GM04503 (cell line): Measurements from ENCODE around the gene TMEM219.
A peak's percentile ranks its signal among the peaks of the same experiment; 100 is the strongest.

Source experiments
- DNase-seq: peaks from one replicate; pipeline ENCODE4 v3.0.0-alpha.2; 2012; ENCODE audit warnings: low read depth

Gene TMEM219

GRCh38 chr16:29995324-29995910, 33.5 kb downstream of the TMEM219 start, which contains the start of gene HIRIP3:
HIRIP3 (minus strand) TSS chr16:29995617; CDS start chr16:29995605, 12 bp downstream.
- DNase-seq: no peak

GRCh38 chr16:29995911-29996765, 34.3 kb downstream of the TMEM219 start, which contains the start of gene INO80E:
INO80E (plus strand) TSS chr16:29996241; CDS start chr16:29996311, 70 bp downstream.
- DNase-seq: peak; percentile 66

DNA sequence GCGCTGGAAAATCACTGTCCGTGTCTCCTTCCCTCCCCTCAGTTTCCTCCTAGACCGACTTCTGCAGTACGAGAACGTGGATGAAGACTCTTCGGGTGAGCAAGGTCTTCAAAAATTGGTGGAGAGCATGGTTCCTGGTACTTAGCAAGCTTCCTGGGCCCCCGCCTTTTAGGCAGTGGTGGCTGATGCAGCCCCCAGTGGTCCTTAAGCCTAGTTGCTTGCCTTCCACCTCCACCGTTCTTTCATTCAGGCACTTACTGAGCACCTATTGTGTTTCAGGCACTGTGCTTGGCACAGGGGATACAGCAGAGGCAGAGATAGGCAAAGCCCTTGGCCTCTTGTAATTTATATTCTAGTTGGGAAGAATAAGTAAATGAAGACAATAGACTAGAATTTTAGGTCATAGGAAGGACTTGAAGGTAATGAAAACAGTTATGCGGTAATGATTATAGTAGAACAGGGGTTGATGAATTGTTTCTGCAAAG, 34.9 kb downstream of the TMEM219 start:
- no peak for DNase-seq

DNA sequence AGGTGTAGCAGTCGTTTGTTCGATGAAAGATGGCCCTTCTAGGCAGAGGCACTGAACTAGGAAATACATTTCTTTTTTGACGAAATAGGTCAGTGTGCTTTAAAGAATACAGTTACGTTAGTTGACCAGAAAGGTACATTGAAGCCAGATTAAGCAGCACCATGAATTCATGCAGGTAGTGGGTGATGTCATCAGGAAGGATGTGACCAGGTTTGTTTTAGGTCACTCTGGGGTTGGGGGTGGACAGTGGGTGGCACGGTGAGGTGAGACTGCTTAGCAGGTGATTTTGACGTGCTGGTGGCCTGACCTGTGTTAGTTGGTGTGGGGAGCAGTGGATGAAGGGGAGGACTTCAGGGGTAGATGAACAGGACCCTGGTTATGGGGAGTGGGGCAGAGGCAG, 37.7 kb downstream of the TMEM219 start:
- DNase-seq: no peak

GRCh38 chr16:30000735-30001631, 39.1 kb downstream of the TMEM219 start:
- no peak for DNase-seq

- no peak for DNase-seq
Measured at GRCh38 chr16:30002614-30003346, 40.9 kb downstream of the TMEM219 start.

GRCh38 chr16:30003670-30004423, 42.0 kb downstream of the TMEM219 start:
- DNase-seq: no peak

DNA sequence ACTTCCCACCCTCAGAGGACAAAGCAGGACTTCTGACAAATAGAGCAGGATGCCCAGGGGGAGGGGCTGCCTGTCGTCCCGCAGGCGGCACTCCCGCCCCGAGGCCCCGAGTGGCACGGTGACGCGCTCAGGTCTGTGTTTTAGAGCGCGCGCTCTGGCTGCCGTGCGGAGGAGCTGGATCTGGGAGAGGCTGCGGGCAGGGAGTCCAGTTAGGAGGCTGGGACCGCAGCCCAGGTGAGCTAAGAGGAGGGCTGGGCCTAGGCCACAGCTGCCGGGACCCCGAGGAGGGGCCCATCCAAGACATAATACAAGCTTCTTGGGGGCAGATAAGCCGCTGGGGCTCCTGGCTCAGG, 42.5 kb downstream of the TMEM219 start:
- DNase-seq: no peak

- DNase-seq: no peak
Measured at GRCh38 chr16:30004811-30005242, 42.9 kb downstream of the TMEM219 start.

DNA sequence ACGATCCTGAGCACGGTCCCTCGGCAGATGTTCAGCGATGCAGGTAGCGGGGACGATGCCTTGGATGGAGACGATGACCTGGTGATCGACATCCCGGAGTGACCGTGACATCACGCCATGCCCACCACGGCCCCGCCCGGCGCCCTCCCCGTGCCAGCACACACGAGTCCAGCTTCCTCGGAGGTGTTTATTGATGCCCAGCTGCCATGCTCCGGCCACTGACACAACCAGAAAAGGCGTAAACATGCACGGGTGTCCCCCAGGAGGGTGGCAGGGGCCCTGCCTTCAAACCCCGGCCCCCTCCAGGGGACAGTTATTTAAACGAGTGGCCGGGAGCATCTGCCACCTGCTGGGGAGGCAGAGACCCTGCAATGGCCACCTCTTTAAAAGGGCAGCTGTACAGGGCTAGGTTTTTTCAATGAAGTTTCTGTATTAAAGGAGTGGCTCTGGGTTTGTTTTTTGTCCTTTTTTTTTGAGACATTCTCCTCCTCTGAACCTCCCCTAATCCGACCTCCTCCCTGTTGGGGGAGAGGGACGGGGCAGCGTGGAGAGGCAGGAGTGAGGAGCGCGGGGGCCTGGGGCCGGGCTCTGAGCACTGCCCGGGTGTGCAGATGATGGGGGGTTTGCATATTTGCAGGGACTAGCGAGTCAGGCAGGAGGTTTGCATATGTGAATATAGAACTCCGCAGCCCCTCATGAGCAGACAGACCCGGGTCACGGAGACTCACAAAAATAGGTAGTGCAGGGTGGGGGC, 43.6 kb downstream of the TMEM219 start:
- DNase-seq: no peak

DNA sequence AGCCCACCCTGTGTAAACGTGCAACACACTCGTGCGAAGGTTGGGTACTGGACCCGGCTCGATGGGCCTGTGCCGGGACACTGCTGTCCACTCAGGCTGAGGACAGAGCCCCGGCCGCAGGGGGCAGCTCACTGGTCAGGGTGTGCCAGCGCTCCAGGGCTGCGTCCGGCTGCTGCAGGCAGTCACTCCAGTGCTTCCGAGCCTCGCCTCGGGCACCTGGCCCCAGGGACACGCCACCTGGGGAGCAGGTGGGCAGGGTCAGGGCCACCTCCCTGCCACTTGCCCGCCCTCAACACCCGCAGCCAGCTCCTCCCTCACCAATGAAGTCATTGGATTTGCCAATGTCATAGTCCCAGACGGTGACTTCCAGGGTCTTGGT, 44.2 kb downstream of the TMEM219 start:
- DNase-seq: no peak

- DNase-seq: no peak
Measured at GRCh38 chr16:30006659-30007377, 44.9 kb downstream of the TMEM219 start.

GRCh38 chr16:30007378-30007895, 45.6 kb downstream of the TMEM219 start:
- DNase-seq: no peak

DNA sequence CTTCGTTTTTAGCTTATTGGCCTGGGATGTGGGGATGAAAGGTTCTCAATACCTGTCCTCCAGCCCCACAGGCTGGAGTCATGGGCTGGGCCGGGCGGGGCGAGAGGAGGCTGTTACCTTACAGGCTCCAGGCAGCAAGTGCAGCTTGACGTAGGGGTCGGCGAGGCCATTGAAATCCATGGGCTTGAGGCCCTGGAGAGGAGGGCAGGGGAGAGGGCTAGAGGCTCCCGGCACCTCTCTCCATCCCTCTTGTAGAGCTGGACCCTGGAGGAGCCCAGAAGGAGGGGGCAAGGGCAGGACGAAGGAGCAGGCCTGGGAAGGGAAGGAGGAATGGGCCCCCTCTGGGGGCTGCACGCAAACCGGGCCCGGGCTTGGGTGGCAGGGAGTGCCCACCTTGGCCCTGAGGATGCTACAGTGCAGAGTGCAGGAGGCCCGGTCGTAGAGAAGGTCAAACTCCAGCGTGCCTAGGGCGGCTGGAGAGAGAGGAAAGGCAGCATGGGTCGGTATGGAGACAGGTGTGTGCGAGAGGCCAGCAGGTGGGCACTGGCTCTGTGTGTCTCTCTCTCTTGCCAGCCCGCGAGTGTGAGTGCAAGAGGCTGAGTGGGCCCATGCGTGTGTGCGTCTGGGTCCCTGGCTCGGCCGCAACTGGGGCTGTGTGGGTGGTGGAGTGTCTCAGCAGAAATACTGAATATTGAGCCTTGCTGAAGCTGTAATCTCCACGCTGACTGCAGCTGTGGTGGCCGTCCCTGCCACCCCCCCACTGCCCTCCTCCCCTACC, 47.4 kb downstream of the TMEM219 start:
- DNase-seq: no peak

DNA sequence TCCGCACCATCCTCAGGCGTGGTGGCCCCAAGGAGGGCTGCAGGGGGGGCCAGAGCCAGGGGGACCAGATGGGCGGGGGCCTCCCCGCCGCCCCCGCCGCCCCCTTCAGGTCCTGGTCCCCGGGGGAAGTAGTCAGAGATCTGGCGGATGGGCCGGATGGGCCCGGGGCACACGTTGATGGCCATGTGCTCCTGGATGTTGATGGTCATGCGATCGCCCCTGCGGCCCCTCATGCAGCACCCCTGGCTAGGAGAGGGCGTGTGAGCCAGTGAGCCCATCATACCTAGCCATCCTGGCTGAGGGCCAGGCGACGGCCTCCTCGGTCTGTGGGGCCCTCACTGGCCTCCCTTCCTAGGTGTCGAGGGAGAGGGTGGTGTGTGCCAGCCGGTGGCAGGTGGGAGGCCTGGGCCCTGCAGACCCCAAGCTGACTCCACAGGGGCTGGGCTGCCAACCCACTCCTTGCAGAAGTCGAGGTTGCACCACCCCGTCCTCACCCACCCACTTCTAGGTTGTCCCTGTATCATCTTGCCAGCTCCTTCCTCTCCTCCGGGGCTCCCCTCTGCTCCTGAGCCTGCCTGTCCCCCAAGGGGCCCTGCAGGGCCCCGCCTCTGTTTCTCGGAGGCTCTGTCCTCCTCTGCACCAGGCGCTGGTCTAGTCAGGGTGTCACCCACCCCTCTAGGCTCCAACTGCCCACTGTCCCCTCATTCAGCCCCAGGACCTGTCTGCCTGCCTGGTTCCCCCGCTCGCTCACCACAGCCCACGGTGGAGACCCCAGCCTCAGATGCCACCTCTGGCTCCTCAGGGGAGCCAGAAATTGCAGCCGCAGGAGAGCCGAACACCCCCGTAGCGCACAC, 48.3 kb downstream of the TMEM219 start:
- no peak for DNase-seq

- no peak for DNase-seq
Measured at GRCh38 chr16:30010844-30011713, 49.2 kb downstream of the TMEM219 start, which contains the start of gene DOC2A. DOC2A (minus strand) TSS chr16:30011027; CDS start chr16:30010222, 805 bp downstream.
